ENCODE measurements around the gene CACFD1. TPM values are rescaled to one million over a fixed set of nuclear protein-coding genes. Genes with fewer than 3 reads are reported as not detected.

CACFD1 gene
- total RNA-seq, 1 experiment from 2014 or later, result 22.5 TPM

DNA sequence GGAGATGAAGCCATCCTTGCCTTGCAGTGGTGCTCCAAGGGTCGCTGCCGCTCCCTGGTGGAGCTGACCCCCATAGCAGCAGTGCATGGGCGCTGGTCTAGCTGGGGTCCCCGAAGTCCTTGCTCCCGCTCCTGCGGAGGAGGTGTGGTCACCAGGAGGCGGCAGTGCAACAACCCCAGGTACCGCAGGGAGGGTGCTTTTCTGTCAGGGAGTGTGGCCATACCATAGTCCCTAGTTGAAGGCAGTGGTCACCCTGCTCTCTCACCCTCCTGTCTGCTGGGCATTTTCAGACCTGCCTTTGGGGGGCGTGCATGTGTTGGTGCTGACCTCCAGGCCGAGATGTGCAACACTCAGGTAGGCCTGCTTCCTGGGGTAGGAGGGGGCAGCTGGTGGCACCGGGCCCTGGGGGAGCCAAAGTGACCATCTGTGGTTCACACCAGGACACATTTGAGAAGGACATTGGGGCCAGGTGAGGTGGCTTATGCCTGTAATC, 26.4 kb upstream of the CACFD1 start:
- ATAC-seq, result no peak
- Mint-ChIP-seq H3K27me3 (ENCODE audit: low read depth) (peaks cover 9% of the 10 kb centered on the region), H3K4me1 (no peaks in the 10 kb centered on the region), H3K9me3 (no peaks in the 10 kb centered on the region), H3K4me3 (no peak overlapping the region), H3K27ac (no peak overlapping the region), H3K36me3 (no peaks in the 10 kb centered on the region)
- ChIA-PET CTCF (interaction anchor here (0.6 kb wide), 1 partner anchor 29 kb away, joined by 3 read pairs; no protein-coding TSS in a partner anchor), POLR2A (no interaction called here)
- TF ChIP-seq, protein P1, sequence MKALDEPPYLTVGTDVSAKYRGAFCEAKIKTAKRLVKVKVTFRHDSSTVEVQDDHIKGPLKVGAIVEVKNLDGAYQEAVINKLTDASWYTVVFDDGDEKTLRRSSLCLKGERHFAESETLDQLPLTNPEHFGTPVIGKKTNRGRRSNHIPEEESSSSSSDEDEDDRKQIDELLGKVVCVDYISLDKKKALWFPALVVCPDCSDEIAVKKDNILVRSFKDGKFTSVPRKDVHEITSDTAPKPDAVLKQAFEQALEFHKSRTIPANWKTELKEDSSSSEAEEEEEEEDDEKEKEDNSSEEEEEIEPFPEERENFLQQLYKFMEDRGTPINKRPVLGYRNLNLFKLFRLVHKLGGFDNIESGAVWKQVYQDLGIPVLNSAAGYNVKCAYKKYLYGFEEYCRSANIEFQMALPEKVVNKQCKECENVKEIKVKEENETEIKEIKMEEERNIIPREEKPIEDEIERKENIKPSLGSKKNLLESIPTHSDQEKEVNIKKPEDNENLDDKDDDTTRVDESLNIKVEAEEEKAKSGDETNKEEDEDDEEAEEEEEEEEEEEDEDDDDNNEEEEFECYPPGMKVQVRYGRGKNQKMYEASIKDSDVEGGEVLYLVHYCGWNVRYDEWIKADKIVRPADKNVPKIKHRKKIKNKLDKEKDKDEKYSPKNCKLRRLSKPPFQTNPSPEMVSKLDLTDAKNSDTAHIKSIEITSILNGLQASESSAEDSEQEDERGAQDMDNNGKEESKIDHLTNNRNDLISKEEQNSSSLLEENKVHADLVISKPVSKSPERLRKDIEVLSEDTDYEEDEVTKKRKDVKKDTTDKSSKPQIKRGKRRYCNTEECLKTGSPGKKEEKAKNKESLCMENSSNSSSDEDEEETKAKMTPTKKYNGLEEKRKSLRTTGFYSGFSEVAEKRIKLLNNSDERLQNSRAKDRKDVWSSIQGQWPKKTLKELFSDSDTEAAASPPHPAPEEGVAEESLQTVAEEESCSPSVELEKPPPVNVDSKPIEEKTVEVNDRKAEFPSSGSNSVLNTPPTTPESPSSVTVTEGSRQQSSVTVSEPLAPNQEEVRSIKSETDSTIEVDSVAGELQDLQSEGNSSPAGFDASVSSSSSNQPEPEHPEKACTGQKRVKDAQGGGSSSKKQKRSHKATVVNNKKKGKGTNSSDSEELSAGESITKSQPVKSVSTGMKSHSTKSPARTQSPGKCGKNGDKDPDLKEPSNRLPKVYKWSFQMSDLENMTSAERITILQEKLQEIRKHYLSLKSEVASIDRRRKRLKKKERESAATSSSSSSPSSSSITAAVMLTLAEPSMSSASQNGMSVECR (CRISPR knock-in tag; IDR thresholded peaks at IDR 0.05; ENCODE audit: borderline replicate concordance), result no peak
- TF ChIP-seq CREM (CRISPR knock-in tag; IDR thresholded peaks at IDR 0.05), result no peak
- no peak for TF ChIP-seq RORB (CRISPR knock-in tag; IDR thresholded peaks at IDR 0.05)
- TF ChIP-seq, protein P2, sequence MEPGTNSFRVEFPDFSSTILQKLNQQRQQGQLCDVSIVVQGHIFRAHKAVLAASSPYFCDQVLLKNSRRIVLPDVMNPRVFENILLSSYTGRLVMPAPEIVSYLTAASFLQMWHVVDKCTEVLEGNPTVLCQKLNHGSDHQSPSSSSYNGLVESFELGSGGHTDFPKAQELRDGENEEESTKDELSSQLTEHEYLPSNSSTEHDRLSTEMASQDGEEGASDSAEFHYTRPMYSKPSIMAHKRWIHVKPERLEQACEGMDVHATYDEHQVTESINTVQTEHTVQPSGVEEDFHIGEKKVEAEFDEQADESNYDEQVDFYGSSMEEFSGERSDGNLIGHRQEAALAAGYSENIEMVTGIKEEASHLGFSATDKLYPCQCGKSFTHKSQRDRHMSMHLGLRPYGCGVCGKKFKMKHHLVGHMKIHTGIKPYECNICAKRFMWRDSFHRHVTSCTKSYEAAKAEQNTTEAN (CRISPR knock-in tag; IDR thresholded peaks at IDR 0.05), result no peak
- TF ChIP-seq ZNF423 (CRISPR knock-in tag; IDR thresholded peaks at IDR 0.05), result no peak
- TF ChIP-seq TEAD1 (CRISPR knock-in tag; IDR thresholded peaks at IDR 0.05), result no peak
- TF ChIP-seq, protein P3, sequence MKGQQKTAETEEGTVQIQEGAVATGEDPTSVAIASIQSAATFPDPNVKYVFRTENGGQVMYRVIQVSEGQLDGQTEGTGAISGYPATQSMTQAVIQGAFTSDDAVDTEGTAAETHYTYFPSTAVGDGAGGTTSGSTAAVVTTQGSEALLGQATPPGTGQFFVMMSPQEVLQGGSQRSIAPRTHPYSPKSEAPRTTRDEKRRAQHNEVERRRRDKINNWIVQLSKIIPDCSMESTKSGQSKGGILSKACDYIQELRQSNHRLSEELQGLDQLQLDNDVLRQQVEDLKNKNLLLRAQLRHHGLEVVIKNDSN (CRISPR knock-in tag; IDR thresholded peaks at IDR 0.05), result no peak
- TF ChIP-seq, protein P4, sequence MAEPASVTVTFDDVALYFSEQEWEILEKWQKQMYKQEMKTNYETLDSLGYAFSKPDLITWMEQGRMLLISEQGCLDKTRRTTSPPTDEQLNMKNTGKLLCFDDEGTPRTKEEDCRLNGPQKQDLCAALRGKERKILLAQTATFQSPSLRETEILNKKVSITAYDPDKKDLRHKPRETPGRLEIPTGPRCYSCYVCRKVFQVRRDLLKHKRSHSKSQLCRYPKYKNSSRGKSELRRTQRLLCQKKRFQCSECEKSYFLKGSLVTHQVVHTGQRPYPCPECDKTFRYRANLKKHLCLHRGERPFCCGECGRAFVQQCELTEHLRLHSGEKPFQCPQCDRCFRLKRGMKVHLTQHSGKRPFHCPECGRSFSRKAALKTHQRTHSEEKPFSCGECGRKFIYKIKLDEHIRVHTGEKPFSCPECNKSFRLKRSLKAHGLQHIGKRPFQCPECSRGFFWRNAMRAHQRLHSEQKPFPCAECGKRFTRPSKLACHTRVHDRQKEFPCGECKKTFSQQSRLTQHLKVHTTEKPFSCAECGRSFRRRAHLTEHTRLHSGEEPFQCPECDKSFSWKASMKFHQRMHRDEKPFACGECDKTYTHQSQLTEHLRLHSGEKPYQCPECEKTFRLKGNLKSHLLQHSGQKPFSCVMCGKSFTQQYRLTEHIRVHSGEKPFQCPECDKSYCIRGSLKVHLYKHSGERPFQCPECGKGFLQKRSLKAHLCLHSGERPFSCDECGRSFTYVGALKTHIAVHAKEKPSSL (CRISPR knock-in tag; conservative IDR thresholded peaks at IDR 0.05), result no peak
- TF ChIP-seq, protein P5, sequence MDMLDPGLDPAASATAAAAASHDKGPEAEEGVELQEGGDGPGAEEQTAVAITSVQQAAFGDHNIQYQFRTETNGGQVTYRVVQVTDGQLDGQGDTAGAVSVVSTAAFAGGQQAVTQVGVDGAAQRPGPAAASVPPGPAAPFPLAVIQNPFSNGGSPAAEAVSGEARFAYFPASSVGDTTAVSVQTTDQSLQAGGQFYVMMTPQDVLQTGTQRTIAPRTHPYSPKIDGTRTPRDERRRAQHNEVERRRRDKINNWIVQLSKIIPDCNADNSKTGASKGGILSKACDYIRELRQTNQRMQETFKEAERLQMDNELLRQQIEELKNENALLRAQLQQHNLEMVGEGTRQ (CRISPR knock-in tag; IDR thresholded peaks at IDR 0.05), result no peak
- TF ChIP-seq ZNF121 (CRISPR knock-in tag; IDR thresholded peaks at IDR 0.05), result no peak
- TF ChIP-seq ZNF317 (CRISPR knock-in tag; IDR thresholded peaks at IDR 0.05; ENCODE audit: borderline replicate concordance, low read depth), result no peak
- TF ChIP-seq KAT7 (CRISPR knock-in tag; IDR thresholded peaks at IDR 0.05; ENCODE audit: borderline replicate concordance), result no peak
- no peak for TF ChIP-seq ZBTB21 (CRISPR knock-in tag; IDR thresholded peaks at IDR 0.05; ENCODE audit: borderline replicate concordance)
- no peak for TF ChIP-seq OVOL2 (CRISPR knock-in tag; IDR thresholded peaks at IDR 0.05; ENCODE audit: borderline replicate concordance)
- no peak for TF ChIP-seq ZNF671 (CRISPR knock-in tag; IDR thresholded peaks at IDR 0.05)
- TF ChIP-seq SMAD4 (CRISPR knock-in tag; IDR thresholded peaks at IDR 0.05), result no peak
- no peak for TF ChIP-seq NFE2L1 (CRISPR knock-in tag; IDR thresholded peaks at IDR 0.05)
- TF ChIP-seq, protein P6, sequence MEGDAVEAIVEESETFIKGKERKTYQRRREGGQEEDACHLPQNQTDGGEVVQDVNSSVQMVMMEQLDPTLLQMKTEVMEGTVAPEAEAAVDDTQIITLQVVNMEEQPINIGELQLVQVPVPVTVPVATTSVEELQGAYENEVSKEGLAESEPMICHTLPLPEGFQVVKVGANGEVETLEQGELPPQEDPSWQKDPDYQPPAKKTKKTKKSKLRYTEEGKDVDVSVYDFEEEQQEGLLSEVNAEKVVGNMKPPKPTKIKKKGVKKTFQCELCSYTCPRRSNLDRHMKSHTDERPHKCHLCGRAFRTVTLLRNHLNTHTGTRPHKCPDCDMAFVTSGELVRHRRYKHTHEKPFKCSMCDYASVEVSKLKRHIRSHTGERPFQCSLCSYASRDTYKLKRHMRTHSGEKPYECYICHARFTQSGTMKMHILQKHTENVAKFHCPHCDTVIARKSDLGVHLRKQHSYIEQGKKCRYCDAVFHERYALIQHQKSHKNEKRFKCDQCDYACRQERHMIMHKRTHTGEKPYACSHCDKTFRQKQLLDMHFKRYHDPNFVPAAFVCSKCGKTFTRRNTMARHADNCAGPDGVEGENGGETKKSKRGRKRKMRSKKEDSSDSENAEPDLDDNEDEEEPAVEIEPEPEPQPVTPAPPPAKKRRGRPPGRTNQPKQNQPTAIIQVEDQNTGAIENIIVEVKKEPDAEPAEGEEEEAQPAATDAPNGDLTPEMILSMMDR (IDR thresholded peaks at IDR 0.05), result no peak
- TF ChIP-seq FOXJ3 (CRISPR knock-in tag; IDR thresholded peaks at IDR 0.05; ENCODE audit: borderline replicate concordance), result no peak
- TF ChIP-seq, protein P7, sequence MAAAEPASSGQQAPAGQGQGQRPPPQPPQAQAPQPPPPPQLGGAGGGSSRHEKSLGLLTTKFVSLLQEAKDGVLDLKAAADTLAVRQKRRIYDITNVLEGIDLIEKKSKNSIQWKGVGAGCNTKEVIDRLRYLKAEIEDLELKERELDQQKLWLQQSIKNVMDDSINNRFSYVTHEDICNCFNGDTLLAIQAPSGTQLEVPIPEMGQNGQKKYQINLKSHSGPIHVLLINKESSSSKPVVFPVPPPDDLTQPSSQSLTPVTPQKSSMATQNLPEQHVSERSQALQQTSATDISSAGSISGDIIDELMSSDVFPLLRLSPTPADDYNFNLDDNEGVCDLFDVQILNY (CRISPR knock-in tag; IDR thresholded peaks at IDR 0.05), result no peak
- DNase-seq (ENCODE audit: low spot score), result no peak

All from WTC11 (cell line).